Suprapubic skin (tissue), 3 donors: Measurements from ENCODE around the gene TSGA10.

ENCODE experiments used
- EP300 ChIP-seq: sonication (generic); formaldehyde crosslinking; IDR thresholded peaks from one replicate; pipeline ENCODE4 v1.6.1; 2017; ENCODE audit warnings: antibody characterized with exemption
- POLR2A ChIP-seq, 2 donors: fragments of 450-650 bp; IDR thresholded peaks; one replicate each; pipeline ENCODE4 v1.6.1; 2017; ENCODE audit warnings: antibody characterized with exemption in 2 of 2, mild to moderate bottlenecking in 2 of 2, moderate library complexity in 2 of 2
- TF ChIP-seq, protein P1 (sequence below), 2 donors: fragments of 200-600 bp in 1 of 2; fragments of 450-650 bp in 1 of 2; sonication (generic) in 1 of 2; IDR thresholded peaks; one replicate each; pipeline ENCODE4 v1.5.1; 2016 to 2019; ENCODE audit warnings: antibody characterized with exemption in 2 of 2, mild to moderate bottlenecking in 1 of 2, moderate library complexity in 1 of 2

DNA sequence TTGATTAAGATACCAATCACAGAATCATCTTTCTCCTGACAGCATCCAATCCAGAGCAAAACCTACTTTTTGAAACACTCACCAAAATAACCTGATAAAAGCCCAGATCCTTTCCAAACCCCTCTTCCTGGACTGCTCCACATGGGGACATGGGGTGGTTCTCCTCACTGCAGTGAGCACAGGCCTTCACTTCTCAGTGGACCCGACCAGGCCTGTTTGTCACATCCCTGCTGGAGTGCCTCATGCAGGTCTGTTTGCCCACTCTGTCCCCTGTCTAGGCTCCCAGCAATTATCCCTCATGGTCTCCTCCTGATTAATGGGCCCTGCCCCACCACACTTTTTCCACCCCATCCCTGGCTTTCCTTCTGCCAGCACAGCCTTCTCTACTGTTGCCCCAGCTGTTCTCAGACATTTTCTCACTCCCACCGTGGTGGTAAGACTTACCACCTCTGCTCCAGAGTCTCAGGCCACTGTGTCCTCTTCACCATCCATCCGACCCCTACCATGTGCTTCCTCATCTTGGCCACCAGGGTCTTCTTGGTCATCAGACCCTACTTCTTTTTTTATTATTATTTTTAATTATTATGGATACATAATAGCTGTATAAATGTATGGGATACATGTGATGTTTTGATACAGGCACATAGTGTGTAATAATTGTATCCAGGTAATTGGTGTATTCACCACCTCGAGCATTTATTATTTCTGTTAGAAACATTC, 47.4 kb upstream of the TSGA10 start:
- TF ChIP-seq, protein P1, sequence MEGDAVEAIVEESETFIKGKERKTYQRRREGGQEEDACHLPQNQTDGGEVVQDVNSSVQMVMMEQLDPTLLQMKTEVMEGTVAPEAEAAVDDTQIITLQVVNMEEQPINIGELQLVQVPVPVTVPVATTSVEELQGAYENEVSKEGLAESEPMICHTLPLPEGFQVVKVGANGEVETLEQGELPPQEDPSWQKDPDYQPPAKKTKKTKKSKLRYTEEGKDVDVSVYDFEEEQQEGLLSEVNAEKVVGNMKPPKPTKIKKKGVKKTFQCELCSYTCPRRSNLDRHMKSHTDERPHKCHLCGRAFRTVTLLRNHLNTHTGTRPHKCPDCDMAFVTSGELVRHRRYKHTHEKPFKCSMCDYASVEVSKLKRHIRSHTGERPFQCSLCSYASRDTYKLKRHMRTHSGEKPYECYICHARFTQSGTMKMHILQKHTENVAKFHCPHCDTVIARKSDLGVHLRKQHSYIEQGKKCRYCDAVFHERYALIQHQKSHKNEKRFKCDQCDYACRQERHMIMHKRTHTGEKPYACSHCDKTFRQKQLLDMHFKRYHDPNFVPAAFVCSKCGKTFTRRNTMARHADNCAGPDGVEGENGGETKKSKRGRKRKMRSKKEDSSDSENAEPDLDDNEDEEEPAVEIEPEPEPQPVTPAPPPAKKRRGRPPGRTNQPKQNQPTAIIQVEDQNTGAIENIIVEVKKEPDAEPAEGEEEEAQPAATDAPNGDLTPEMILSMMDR (IDR thresholded peaks at IDR 0.05), result no peak
- TF ChIP-seq POLR2A (IDR thresholded peaks at IDR 0.05), result no peak
- TF ChIP-seq EP300, result no peak
